HG02623 (cell line): Measurements from ENCODE around the gene FOXJ2.
"Not testable (repeated sequence)": the region's sequence is repeated elsewhere in the genome, so short reads cannot be mapped to it uniquely, and the experiment has no call there.

ENCODE experiments used
- ATAC-seq: cut with Tn5 transposase; IDR thresholded peaks from one replicate; pipeline ENCODE4 v1.9.1; 2021; ENCODE audit warnings: moderate library complexity; ENCODE audit not compliant: unreplicated experiment

The FOXJ2 gene

DNA sequence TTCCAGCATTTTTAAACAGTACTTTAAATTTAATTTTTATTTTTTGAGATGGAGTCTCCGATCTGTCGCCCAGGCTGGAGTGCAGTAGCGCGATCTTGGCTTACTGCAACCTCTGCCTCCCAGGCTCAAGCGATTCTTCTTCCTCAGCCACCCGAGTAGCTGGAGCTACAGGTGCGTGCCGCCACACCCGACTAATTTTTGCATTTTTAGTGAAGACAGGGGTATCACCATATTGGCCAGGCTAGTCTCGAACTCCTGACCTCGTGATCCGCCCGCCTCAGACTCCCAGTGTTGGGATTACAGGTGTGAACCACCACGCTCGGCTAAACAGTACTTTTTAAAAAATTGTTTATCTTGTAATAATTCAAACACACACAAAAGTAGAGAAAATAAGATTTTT is 4.2 kb upstream of the FOXJ2 start:
- no peak for ATAC-seq

DNA sequence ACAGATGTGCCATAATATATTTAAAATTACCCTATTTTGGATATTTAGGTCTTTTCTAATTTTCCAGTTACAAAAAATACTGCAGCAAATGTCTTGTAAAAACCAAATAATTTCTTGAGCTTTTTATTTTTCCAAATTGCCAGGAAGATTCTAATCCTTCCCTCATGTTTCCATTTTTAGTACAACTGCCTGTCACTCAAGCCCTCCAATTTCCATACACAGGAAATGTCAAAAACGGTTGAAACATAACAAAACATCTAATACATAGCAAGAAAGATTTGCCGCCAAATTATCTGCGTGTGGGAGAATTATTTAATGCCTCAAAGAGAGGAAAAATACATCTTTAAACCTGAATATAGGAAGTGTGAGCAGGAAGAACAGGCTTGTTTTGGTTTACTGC is 2.3 kb upstream of the FOXJ2 start:
- ATAC-seq = no peak

- not testable (repeated sequence) for ATAC-seq
Measured at GRCh38 chr12:8031017-8031416, 1.5 kb upstream of the FOXJ2 start.

- no peak for ATAC-seq
Measured at GRCh38 chr12:8031872-8032241, 659 bp upstream of the FOXJ2 start.

DNA sequence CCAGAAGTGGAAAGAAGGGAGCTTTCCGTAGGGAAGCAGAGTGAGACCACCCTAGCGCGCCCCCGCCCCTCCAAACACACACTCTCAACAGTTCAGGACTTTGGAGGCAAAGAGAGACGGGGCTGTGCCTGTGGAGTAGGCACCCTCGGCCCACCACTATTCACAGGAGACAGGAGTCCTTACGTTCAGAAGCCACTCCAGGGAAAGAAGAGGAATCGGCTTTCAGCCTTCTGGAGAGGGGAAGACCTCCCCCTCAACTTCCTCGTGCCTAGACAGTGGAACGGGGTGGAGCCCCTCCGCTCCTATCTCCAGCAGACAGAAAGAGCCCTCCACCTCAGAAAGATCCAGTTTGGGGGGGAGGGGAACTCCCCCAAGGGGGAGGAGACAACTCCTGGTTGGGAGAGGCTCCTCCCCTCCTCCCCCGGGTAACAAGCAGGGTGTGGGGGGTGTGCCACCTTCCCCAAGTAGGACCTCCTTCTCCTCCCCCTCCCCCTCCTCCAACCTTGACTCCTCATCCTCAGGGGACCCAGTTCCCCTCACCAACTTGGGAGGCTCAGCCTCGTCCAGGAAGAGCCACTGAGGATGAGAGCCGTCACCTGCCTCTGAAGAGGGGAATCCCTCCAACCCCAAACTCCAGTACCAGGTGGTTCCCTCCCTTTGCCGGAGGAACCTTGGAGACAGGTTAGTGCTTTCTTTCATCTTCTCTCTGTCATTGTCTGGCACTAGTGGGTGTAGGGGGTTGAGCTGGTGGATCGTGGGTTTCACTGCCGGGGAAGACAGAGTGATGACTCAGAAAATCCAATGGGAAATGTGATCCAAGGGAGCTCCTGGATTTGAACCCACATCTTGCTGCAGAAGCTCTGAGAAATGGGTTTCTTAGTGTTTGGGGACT is 883 bp downstream of the FOXJ2 start:
- ATAC-seq = no peak

DNA sequence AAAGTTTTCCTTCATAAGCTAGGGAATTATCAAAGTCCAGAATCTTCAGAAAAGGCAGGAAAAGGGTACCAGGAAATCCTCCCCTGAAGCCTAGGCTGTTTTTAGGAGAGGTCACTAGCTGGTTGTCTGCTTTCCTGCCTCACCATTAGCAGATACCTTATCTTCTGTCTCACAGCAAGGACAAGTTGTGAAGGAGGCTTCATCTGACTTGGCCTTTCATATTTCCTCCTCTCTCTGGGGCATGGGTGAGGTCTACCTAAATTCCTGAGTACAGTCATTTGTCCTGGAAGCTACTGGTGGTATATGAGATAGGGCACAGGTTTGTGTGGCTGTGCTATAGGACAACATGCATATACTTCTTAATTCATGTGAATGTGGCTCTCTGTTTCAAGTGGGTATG is 2.3 kb downstream of the FOXJ2 start:
- ATAC-seq = no peak

- no peak for ATAC-seq
Measured at GRCh38 chr12:8035440-8036010, 3.0 kb downstream of the FOXJ2 start.

DNA sequence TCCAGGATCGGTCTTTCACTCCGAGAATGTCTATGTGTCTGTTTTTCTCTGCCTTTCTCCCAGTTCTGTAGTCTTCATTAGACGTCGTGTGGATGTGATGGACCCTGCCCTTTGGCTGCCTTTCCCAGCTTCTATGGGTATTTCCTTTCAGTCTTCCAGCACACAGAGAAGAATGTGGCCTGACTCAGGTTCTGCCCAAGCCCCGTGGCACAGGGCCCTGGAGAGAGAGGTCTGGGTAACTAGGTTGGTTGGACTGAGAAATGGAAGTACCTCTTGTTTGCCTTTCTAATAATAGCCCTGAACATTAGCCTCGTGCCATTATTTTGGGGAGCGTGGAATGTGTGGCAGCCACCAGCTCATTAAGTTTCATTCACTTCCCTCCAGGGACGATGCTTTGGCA is 3.8 kb downstream of the FOXJ2 start:
- no peak for ATAC-seq

GRCh38 chr12:8037046-8037663 is 4.6 kb downstream of the FOXJ2 start:
- no peak for ATAC-seq

- no peak for ATAC-seq
Measured at GRCh38 chr12:8037947-8038346, 5.4 kb downstream of the FOXJ2 start.

DNA sequence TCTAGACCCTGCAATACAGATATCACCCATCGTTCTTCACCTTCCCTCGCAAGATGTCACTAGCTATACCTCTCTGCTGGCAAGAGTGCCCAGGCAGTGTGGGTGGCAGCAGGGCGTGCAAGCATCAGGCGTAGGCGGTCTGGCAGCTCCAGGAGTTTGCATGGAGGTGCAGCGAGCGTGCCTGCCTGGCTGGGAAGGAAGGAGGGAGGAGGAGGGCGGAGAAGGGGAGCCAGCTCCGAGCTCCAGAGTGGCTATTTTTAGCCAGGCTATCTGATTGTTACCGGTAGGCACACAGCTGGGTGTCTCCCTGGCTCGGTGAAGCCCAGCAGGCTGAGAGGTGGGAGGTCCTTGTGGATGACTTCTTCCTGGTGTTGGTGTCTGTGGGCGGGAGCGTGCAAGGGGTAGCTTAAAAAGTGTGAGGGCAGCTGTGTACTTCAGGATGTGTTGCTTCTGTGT is 6.2 kb downstream of the FOXJ2 start:
- ATAC-seq = no peak

DNA sequence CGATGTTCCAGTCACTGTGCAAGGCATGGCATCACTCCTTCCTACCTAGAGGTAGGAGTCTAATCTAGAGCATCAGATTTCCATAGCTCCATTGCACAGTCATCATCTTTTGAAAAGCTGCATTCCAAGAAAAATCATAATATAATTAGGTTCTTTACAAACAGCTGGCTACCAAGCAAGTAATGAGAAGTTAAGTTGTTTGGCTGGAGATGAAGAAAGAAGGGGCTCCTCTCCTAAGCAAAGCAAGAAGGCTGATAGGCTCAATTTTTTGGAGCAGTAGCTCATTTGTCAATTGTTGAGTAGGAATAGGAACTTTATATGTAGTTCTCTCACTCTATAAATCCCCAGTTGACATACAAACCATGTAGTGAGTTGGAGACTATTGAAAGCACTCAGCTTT is 8.3 kb downstream of the FOXJ2 start:
- ATAC-seq = no peak

DNA sequence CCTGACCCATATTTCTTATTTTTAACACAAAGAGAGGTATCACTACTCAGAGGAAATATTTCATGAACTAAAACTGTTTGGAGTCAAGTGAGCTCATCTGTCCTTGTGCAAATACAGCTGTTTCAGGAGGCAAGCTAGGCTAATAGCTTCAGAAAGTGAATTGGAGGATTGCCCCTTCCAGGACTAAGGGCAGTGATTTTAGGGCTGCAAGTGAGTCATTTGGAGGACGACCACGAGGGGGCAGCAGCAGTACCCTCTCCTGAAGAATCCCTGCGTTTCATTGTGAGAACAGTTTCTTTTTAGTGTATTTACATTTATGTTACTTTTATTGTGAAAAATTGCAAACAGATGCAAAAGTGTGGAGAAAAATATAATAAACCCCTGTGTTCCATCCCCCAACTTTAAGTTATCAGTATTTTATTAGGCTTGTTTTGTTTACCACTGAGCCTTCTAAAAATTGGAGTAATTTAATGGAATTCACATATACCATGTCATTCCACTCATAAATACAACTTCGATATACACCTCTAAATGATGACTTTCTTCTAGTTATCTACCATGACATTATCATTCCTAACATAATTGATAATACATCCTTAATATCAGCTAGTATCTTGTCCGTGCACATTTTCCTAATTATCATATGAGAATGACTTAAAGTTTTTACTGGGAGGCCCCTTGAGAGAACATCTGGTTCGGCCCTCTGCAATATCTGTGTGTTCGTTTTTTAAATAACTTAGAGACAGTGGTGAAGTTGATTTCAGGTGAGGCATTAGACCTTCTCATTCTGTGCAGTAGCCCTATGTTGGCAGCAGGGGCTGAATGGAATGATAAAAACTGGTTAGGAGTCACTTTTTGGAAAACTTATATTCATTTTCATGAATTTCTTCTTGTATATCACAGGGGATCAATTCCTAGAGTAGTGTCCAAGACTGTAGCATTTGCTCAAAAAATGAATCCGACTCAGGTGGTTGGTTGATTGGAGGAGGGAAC is 13.7 kb downstream of the FOXJ2 start:
- no peak for ATAC-seq

DNA sequence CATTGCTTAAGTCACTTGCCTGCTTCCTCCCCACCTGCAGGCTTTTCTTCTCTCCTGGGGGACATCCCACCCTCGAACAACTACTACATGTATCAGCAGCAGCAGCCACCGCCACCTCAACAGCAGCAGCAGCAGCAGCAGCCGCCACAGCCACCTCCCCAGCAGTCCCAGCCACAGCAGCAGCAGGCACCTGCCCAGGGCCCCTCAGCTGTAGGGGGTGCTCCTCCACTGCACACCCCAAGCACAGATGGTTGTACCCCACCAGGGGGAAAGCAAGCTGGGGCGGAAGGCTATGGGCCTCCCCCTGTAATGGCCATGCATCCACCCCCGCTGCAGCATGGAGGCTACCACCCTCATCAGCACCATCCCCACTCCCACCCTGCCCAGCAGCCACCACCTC is 15.3 kb downstream of the FOXJ2 start:
- no peak for ATAC-seq

GRCh38 chr12:8048906-8049305 is 16.4 kb downstream of the FOXJ2 start:
- no peak for ATAC-seq

DNA sequence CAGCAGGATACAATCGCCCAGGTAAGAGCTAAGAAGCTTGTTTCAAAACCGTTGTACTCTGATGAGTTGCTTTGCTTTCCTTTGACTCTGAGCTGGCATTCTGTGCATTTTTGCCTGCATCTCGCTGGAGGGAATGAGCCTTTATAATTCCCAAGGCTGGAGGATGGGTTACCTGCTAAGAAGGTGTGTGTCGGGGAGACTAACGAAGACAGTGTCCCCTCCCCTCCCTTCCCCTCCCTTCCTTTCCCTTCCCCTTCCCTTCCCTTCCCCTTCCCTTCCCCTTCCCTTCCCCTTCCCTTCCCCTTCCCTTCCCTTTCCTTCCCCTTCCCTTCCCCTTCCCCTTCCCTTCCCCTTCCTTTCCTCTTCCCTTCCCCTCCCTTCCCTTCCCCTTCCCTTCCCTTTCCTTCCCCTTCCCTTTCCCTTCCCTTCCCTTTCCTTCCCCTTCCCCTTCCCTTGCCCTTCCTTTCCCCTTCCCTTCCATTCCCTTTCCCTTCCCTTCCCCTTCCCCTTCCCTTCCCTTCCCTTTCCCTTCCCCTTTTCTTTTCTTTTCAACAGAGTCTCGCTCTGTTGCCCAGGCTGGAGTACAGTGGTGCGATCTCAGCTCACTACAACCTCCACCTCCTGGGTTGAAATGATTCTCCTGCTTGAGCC is 18.2 kb downstream of the FOXJ2 start:
- ATAC-seq = no peak

GRCh38 chr12:8052679-8053078 is 20.2 kb downstream of the FOXJ2 start:
- ATAC-seq = no peak

DNA sequence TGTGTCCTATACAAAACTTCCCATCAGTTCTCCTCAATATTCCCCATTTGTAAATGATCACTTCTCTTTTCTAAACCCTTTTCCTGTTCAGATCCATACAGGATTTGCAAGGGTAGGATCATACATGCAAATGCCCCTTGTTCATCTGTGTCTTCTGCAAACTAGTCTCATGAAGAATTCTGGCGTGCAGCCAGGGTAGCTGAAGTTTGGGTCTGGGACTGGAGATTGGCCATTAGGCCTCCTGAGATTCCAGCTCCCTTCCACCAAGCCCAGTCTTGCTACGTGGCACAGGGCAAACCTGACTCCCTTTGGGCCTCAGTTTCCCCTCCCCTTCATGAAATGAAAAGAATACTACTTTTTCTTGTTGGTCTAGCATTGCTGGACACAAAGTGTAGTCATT is 22.3 kb downstream of the FOXJ2 start:
- no peak for ATAC-seq

GRCh38 chr12:8057306-8057705 is 24.8 kb downstream of the FOXJ2 start:
- no peak for ATAC-seq

DNA sequence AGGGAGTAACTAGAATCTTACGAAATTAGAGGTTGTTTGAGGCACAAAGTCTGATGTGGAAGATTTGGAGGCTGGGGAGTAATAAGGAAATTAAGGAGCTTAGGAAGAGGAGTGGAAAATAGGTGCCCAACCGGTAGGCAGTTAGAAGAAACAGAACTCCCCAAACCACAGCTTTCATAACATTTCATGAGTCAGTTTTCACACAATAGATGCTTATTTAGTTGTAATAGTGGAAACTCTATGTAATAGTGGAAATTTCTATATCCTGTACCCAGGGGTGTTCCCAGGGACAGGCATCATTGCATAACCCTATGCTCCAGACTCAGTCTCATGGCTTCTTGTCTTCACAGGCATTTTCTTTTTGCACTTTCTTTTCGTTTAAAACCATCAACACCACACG is 25.3 kb downstream of the FOXJ2 start:
- ATAC-seq = no peak
